Measurements from ENCODE around the gene TPM2. TPM values are rescaled to one million over a fixed set of nuclear protein-coding genes. Genes with fewer than 3 reads are reported as not detected.

Gene TPM2
- total RNA-seq, 1 experiment from 2014 or later, result 544 TPM

GRCh38 chr9:35653611-35654010 is 36.1 kb downstream of the TPM2 start:
- intact Hi-C loops (cut with micrococcal nuclease; ENCODE audit: unreplicated experiment), result loop anchor here (10.0 kb wide), 1 partner anchor 161 kb away; the partner anchor contains the start of genes HINT2 and SPAG8
- no peak overlapping the region for H3K4me3 ChIP-seq (ENCODE audit: low read depth in 2 of 2, low read length in 2 of 2)
- in situ Hi-C loops (cut with HindIII; ENCODE audit: low pct_unique_long_range_greater_than_20kb, low sequenced_read_pairs), result no loop called here
- H3K27me3 ChIP-seq (ENCODE audit: control insufficient read depth, insufficient read depth, low read length), result no peaks in the 10 kb centered on the region
- TF ChIP-seq CTCF (IDR thresholded peaks at IDR 0.05) (no peak), POLR2AphosphoS5 (IDR thresholded peaks at IDR 0.05; ENCODE audit: low read depth, low read length) (no peak)
- POLR2A ChIA-PET, result no interaction called here
- no TSS peak for BruUV-seq (replicated peaks)
- no peak for DNase-seq (ENCODE audit: low read depth, low spot score)
- H3K9me3 ChIP-seq (ENCODE audit: control insufficient read depth, insufficient read depth, low read depth, low read length), result no peaks in the 10 kb centered on the region
- no peak overlapping the region for H3K27ac ChIP-seq (ENCODE audit: low read length)
- H3K4me1 ChIP-seq (ENCODE audit: control insufficient read depth, insufficient read depth, low read length), result peaks cover 3% of the 10 kb centered on the region; the same call in 1 of the 2 replicates
- ATAC-seq, result no peak
- CTCF ChIA-PET, result interaction anchor here (0.6 to 0.7 kb wide), 3 partner anchors 32 to 229 kb away, joined by 3 to 8 read pairs (median 3); no protein-coding TSS in a partner anchor
- no peaks in the 10 kb centered on the region for H3K36me3 ChIP-seq (ENCODE audit: control insufficient read depth, insufficient read depth, low read length)

GRCh38 chr9:35652829-35653209 is 36.9 kb downstream of the TPM2 start:
- Histone ChIP-seq H3K9me3 (ENCODE audit: control insufficient read depth, insufficient read depth, low read depth, low read length) (no peaks in the 10 kb centered on the region), H3K36me3 (ENCODE audit: control insufficient read depth, insufficient read depth, low read length) (no peaks in the 10 kb centered on the region), H3K4me3 (ENCODE audit: low read depth in 2 of 2, low read length in 2 of 2) (no peak overlapping the region), H3K27ac (ENCODE audit: low read length) (no peak overlapping the region), H3K27me3 (ENCODE audit: control insufficient read depth, insufficient read depth, low read length) (no peaks in the 10 kb centered on the region), H3K4me1 (ENCODE audit: control insufficient read depth, insufficient read depth, low read length) (peaks cover 3% of the 10 kb centered on the region; the same call in 1 of the 2 replicates)
- in situ Hi-C loops (cut with HindIII; ENCODE audit: low pct_unique_long_range_greater_than_20kb, low sequenced_read_pairs), result no loop called here
- POLR2A ChIA-PET, result no interaction called here
- DNase-seq (ENCODE audit: low read depth, low spot score), result no peak
- no peak for ATAC-seq
- intact Hi-C loops (cut with micrococcal nuclease; ENCODE audit: unreplicated experiment), result loop anchor here (10.0 kb wide), 1 partner anchor 162 kb away; the partner anchor contains the start of genes HINT2 and SPAG8
- CTCF ChIA-PET, result no interaction called here
- TF ChIP-seq TCF7L2 (IDR thresholded peaks at IDR 0.05; ENCODE audit: low read depth, low read length) (no peak), REST (IDR thresholded peaks at IDR 0.05; ENCODE audit: insufficient read depth in 1 of 2, low read depth in 2 of 2, low read length in 1 of 2) (no peak), CTCF (IDR thresholded peaks at IDR 0.05) (no peak), SIN3A (IDR thresholded peaks at IDR 0.05; ENCODE audit: borderline replicate concordance, insufficient read depth, low read depth, low read length) (no peak), POLR2AphosphoS5 (IDR thresholded peaks at IDR 0.05; ENCODE audit: low read depth, low read length) (no peak)
- no TSS peak for BruUV-seq (replicated peaks)

Measured in Panc1 (cell line).